Measurements from ENCODE around the gene EXOC6B. TPM values are rescaled to one million over a fixed set of nuclear protein-coding genes. Genes with fewer than 3 reads are reported as not detected.

Gene EXOC6B
- total and polyA plus RNA-seq, 2 of the 8 experiments (the other 6 are each of a cell fraction or from before 2014, with no cell fraction given): 13.5 to 33.0 TPM

DNA sequence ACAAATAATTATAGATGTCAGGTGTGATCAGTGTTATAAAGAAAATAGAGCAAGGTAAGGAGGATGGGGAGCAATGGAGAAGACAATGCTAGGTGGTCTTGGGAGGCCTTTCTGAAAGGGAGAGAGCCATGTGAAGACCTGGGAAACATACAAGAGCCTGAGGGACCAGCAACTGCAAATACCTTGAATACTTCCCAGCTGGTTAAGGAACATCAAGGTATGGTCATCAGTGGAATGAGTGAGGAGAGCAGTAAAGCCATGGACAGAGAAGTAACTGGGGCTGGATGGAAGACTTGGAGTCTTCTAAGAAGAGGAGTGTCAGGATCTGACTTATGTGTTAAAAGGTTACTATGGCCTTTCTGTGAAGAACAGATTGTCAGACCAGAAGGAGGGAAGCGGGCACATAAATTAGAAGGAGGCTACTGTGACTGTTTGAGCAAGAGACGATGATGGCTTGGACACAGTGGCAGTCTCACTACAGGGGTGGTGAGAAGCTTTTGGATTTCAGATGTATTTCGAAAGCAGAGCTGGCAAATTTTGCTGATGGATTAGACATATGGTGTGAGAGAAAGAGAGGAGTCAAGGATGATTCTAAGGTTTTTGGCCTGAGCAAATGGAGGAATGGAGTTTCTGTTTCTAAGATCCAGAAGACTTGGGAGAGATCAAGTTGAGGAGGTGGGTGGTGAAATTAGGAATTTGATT lies 22.8 kb upstream of the EXOC6B start:
- Histone ChIP-seq H3K9me3 (ENCODE audit: insufficient read depth in 2 of 2, low read depth in 1 of 2, low read length in 1 of 2) (no peaks in the 10 kb centered on the region), H2AFZ (ENCODE audit: low read length) (no peak overlapping the region), H4K8ac (ENCODE audit: extremely low read depth, insufficient read depth, low read length) (no peak overlapping the region), H3K4me2 (ENCODE audit: insufficient read depth in 1 of 2, low read depth in 2 of 2, low read length in 2 of 2) (no peak overlapping the region), H3K36me3 (ENCODE audit: control insufficient read depth in 2 of 4, insufficient read depth in 4 of 4, low read length in 3 of 4) (no peaks in the 10 kb centered on the region), H3K9ac (replicated peaks in 1 of 4; ENCODE audit: extremely low read depth in 1 of 4, low read depth in 3 of 4, low read length in 3 of 4) (no peak overlapping the region), H3K23me2 (ENCODE audit: low read depth, low read length) (no peaks in the 10 kb centered on the region; the same call in 1 of the 2 replicates), H3K4me3 (ENCODE audit: extremely low read depth in 1 of 4, insufficient read depth in 2 of 4, low read depth in 3 of 4, low read length in 4 of 4) (no peak overlapping the region), H2BK5ac (ENCODE audit: low read depth, low read length) (no peak overlapping the region), H2BK15ac (ENCODE audit: low read length) (no peak overlapping the region), H2BK120ac (replicated peaks; ENCODE audit: low read depth, low read length) (no peak overlapping the region), H3K27me3 (replicated peaks in 1 of 4; ENCODE audit: control insufficient read depth in 3 of 4, extremely low read depth in 1 of 4, insufficient read depth in 3 of 4, low read length in 3 of 4) (no peaks in the 10 kb centered on the region; a peak in 1 of 7 replicates), H2BK20ac (ENCODE audit: low read length) (no peak overlapping the region), H3K56ac (replicated peaks; ENCODE audit: insufficient read length, low read depth, low read length) (no peak overlapping the region), H4K91ac (replicated peaks; ENCODE audit: insufficient read length, low read length) (no peak overlapping the region), H4K5ac (ENCODE audit: insufficient read length, low read depth, low read length) (no peak overlapping the region), H3K14ac (ENCODE audit: insufficient read length) (no peak overlapping the region), H3K4ac (replicated peaks; ENCODE audit: insufficient read length, low read depth, low read length) (no peak overlapping the region), H3K27ac (ENCODE audit: low read depth, low read length) (no peak overlapping the region), H3K23ac (ENCODE audit: insufficient read length) (no peak overlapping the region), H4K20me1 (replicated peaks in 1 of 2; ENCODE audit: control insufficient read depth in 1 of 2, insufficient read depth in 2 of 2, low read length in 2 of 2) (no peaks in the 10 kb centered on the region), H3K4me1 (replicated peaks in 1 of 4; ENCODE audit: control insufficient read depth in 3 of 4, insufficient read depth in 4 of 4, low read length in 3 of 4) (peaks cover 0 to 4% (median 0%) of the 10 kb centered on the region in 4 experiments; a peak in 2 of 7 replicates), H3K79me2 (ENCODE audit: control insufficient read depth in 1 of 2, insufficient read depth in 2 of 2, low read length in 2 of 2) (no peaks in the 10 kb centered on the region), H3K79me1 (ENCODE audit: low read depth, low read length) (no peaks in the 10 kb centered on the region), H2AK5ac (ENCODE audit: low read depth, low read length) (no peak overlapping the region), H3K18ac (ENCODE audit: extremely low read depth, low read length) (no peak overlapping the region), H2BK12ac (ENCODE audit: low read depth, low read length) (no peak overlapping the region)
- DNase-seq (ENCODE audit: low read depth in 1 of 2, low spot score in 2 of 2): no peak
- no peak for FAIRE-seq
- WGBS, 2 experiments (ENCODE audit: extremely low coverage in 1 of 2, insufficient coverage in 1 of 2, insufficient read length in 1 of 2, insufficient replicate concordance in 2 of 2, low coverage in 1 of 2, low lambda C conversion rate in 2 of 2, missing lambda C conversion rate in 1 of 2): 82% methylated on average over 3 of the region's 3 CpGs; no CpG with 5 or more reads in 1 of the 2 experiments
- ChIA-PET POLR2A (ENCODE audit: partially characterized antibody) (no interaction called here), CTCF (ENCODE audit: partially characterized antibody) (interaction anchor here (0.7 to 4.4 kb wide), 3 partner anchors 11 to 71 kb away, joined by 3 to 20 read pairs (median 18); no protein-coding TSS in a partner anchor)
- TF ChIP-seq JUND (IDR thresholded peaks at IDR 0.05; ENCODE audit: low read length) (no peak), SP1 (IDR thresholded peaks at IDR 0.05; ENCODE audit: low read depth, low read length) (no peak), SIN3A (conservative IDR thresholded peaks at IDR 0.05 in 1 of 2, IDR thresholded peaks at IDR 0.05 in 1 of 2; ENCODE audit: low read depth in 1 of 2, low read length in 2 of 2) (no peak), CTBP2 (IDR thresholded peaks at IDR 0.05; ENCODE audit: borderline replicate concordance, insufficient read depth, insufficient read length, low read length) (no peak), RNF2 (IDR thresholded peaks at IDR 0.05; ENCODE audit: borderline replicate concordance, low read depth, low read length, missing control alignments, poor library complexity, severe bottlenecking) (no peak)
- TF ChIP-seq, protein P1, sequence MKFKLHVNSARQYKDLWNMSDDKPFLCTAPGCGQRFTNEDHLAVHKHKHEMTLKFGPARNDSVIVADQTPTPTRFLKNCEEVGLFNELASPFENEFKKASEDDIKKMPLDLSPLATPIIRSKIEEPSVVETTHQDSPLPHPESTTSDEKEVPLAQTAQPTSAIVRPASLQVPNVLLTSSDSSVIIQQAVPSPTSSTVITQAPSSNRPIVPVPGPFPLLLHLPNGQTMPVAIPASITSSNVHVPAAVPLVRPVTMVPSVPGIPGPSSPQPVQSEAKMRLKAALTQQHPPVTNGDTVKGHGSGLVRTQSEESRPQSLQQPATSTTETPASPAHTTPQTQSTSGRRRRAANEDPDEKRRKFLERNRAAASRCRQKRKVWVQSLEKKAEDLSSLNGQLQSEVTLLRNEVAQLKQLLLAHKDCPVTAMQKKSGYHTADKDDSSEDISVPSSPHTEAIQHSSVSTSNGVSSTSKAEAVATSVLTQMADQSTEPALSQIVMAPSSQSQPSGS (IDR thresholded peaks at IDR 0.05; ENCODE audit: low read length): no peak
- TF ChIP-seq, protein P2, sequence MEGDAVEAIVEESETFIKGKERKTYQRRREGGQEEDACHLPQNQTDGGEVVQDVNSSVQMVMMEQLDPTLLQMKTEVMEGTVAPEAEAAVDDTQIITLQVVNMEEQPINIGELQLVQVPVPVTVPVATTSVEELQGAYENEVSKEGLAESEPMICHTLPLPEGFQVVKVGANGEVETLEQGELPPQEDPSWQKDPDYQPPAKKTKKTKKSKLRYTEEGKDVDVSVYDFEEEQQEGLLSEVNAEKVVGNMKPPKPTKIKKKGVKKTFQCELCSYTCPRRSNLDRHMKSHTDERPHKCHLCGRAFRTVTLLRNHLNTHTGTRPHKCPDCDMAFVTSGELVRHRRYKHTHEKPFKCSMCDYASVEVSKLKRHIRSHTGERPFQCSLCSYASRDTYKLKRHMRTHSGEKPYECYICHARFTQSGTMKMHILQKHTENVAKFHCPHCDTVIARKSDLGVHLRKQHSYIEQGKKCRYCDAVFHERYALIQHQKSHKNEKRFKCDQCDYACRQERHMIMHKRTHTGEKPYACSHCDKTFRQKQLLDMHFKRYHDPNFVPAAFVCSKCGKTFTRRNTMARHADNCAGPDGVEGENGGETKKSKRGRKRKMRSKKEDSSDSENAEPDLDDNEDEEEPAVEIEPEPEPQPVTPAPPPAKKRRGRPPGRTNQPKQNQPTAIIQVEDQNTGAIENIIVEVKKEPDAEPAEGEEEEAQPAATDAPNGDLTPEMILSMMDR (IDR thresholded peaks at IDR 0.05; ENCODE audit: control extremely low read depth in 1 of 3, insufficient read depth in 1 of 3, low read depth in 1 of 3, low read length in 3 of 3): no peak
